GM12874 (cell line): ENCODE results near the gene SCMH1.
A peak's percentile ranks its signal among the peaks of the same experiment; 100 is the strongest.

Experiments used
- CTCF ChIP-seq: IDR thresholded peaks from 2 replicates; pipeline ENCODE4 v1.5.1; 2011; ENCODE audit warnings: low read depth, mild to moderate bottlenecking, control low read depth, low read length, moderate library complexity; ENCODE audit not compliant: insufficient read depth

The SCMH1 gene

GRCh38 chr1:41282679-41283317 is 40.7 kb upstream of the SCMH1 start:
- TF ChIP-seq CTCF: peak; percentile 88

GRCh38 chr1:41281334-41281733 is 39.2 kb upstream of the SCMH1 start:
- no peak for TF ChIP-seq CTCF

- TF ChIP-seq CTCF: no peak
Measured at GRCh38 chr1:41280202-41281032, 38.3 kb upstream of the SCMH1 start.

- no peak for TF ChIP-seq CTCF
Measured at GRCh38 chr1:41278076-41278475, 36.0 kb upstream of the SCMH1 start.

GRCh38 chr1:41277371-41277975 is 35.4 kb upstream of the SCMH1 start:
- no peak for TF ChIP-seq CTCF

GRCh38 chr1:41275831-41276230 is 33.7 kb upstream of the SCMH1 start:
- no peak for TF ChIP-seq CTCF

GRCh38 chr1:41274752-41275545 is 32.8 kb upstream of the SCMH1 start:
- no peak for TF ChIP-seq CTCF
